GM12878 (cell line): Measurements from ENCODE around the gene PPP1R2C.

ENCODE experiments used
- CTCF ChIP-seq, 3 experiments: IDR thresholded peaks in 2 of 3; conservative IDR thresholded peaks in 1 of 3; 2 replicates each; pipeline ENCODE4 v1.5.1; 2011; ENCODE audit warnings: low read depth in 3 of 3, low read length in 3 of 3, mild to moderate bottlenecking in 3 of 3, control low read depth in 2 of 3, moderate library complexity in 2 of 3, inconsistent platforms in 1 of 3, mixed read lengths in 1 of 3; ENCODE audit not compliant: control insufficient read depth in 2 of 3, insufficient read depth in 1 of 3; ENCODE audit errors: extremely low read depth in 1 of 3
- EZH2 ChIP-seq: IDR thresholded peaks from 2 replicates; pipeline ENCODE4 v1.6.1; 2012; ENCODE audit warnings: low read depth, mild to moderate bottlenecking, control low read depth, inconsistent platforms, low read length, borderline replicate concordance; ENCODE audit not compliant: control insufficient read depth
- HCFC1 ChIP-seq: fragments of 150-350 bp; IDR thresholded peaks from 2 replicates; pipeline ENCODE4 v1.6.1; 2014; ENCODE audit warnings: low read length
- JUNB ChIP-seq: IDR thresholded peaks from 2 replicates; pipeline ENCODE4 v1.6.1; 2016; ENCODE audit warnings: antibody characterized with exemption, mild to moderate bottlenecking
- POLR2A ChIP-seq: IDR thresholded peaks from 2 replicates; pipeline ENCODE4 v1.6.1; 2011; ENCODE audit warnings: low read depth, mild to moderate bottlenecking, low read length
- POLR2AphosphoS2 ChIP-seq: IDR thresholded peaks from 2 replicates; pipeline ENCODE4 v1.6.1; 2011; ENCODE audit warnings: low read depth, mild to moderate bottlenecking, low read length, improper control_type of control experiment, moderate library complexity
- REST ChIP-seq: IDR thresholded peaks from 2 replicates; pipeline ENCODE4 v1.6.1; 2012; ENCODE audit warnings: mild to moderate bottlenecking, low read depth, low read length
- TARDBP ChIP-seq: IDR thresholded peaks from 2 replicates; pipeline ENCODE4 v1.6.1; 2016; ENCODE audit warnings: borderline replicate concordance
- TCF12 ChIP-seq: IDR thresholded peaks from 2 replicates; pipeline ENCODE4 v1.6.1; 2011; ENCODE audit warnings: low read depth, mild to moderate bottlenecking, low read length
- ZNF274 ChIP-seq: IDR thresholded peaks from one replicate; pipeline ENCODE4 v1.8.0; 2011; ENCODE audit not compliant: insufficient read length, insufficient read depth

GRCh38 chrX:42751573-42751972 is 26.4 kb downstream of the PPP1R2C start:
- TF ChIP-seq EZH2 (no peak), REST (no peak), TARDBP (no peak), POLR2A (no peak), POLR2AphosphoS2 (no peak), JUNB (no peak), HCFC1 (no peak), CTCF (IDR thresholded peaks at IDR 0.05 in 2 of 3, conservative IDR thresholded peaks at IDR 0.05 in 1 of 3; ENCODE audit: control insufficient read depth in 2 of 3, extremely low read depth in 1 of 3, insufficient read depth in 1 of 3, low read depth in 3 of 3, low read length in 3 of 3) (no peak), ZNF274 (no peak), TCF12 (no peak)
